K562 (cell line): ENCODE measurements around the gene CDH20. TPM values are rescaled to one million over a fixed set of nuclear protein-coding genes. Genes with fewer than 3 reads are reported as not detected.

Experiments used
- ATAC-seq: fragments of 200-7000 bp; cut with Tn5 transposase; 3 replicates; pipeline ENCODE4 v1.9.1; 2020; ENCODE audit warnings: moderate library complexity
- BruUV-seq: library from RNA; stranded (reverse); fragments of 400-500 nt; replicated peaks from 2 replicates; lab custom pipeline; 2021; lab: Mats Ljungman, UMichigan
- CTCF ChIA-PET: fragments of 300-600 bp; formaldehyde crosslinking; extraction: SDS; loops from one replicate; lab custom pipeline; 2021; ENCODE audit warnings: low intra/inter-chr PET ratio; lab: Yijun Ruan, JAX
- POLR2A ChIA-PET: fragments of 300-600, 350-650 bp; sonication (Branson Sonifier 250); formaldehyde crosslinking; extraction: SDS; loops from one replicate; lab custom pipeline; 2021; ENCODE audit warnings: antibody characterized with exemption, inconsistent platforms; lab: Yijun Ruan, JAX
- DNase-seq, 4 experiments: peaks; one replicate each; pipeline versions ENCODE4 v3.0.0 to v3.0.0-alpha.2; 2011 to 2018; ENCODE audit warnings: low spot score in 3 of 4, mixed read lengths in 3 of 4; ENCODE audit errors: extremely low read depth in 1 of 4
- FAIRE-seq: peaks from 2 replicates; lab custom pipeline; 2011; peaks lifted over from hg19 to GRCh38; lab: Jason Lieb, UNC
- H2AFZ ChIP-seq: 2 replicates; pipeline ENCODE4 v1.6.0; 2011; ENCODE audit warnings: low read depth, low read length, control low read depth, inconsistent platforms
- H3K27ac ChIP-seq: fragments of 200-600 bp; 3 replicates; pipeline ENCODE4 v1.8.0; 2011; ENCODE audit warnings: low read depth, mild to moderate bottlenecking, control low read depth, inconsistent platforms, low read length, moderate library complexity, mixed read lengths; ENCODE audit errors: extremely low read depth
- H3K27me3 ChIP-seq, 2 experiments: fragments of 300-600 bp in 1 of 2; 2 replicates in 1 of 2; 3 replicates in 1 of 2; pipeline versions ENCODE4 v1.6.0 to v1.8.0; 2011; ENCODE audit warnings: inconsistent platforms in 2 of 2, low read length in 2 of 2, mild to moderate bottlenecking in 1 of 2, mixed read lengths in 1 of 2, moderate library complexity in 1 of 2; ENCODE audit not compliant: control insufficient read depth in 2 of 2, insufficient read depth in 2 of 2
- H3K36me3 ChIP-seq: fragments of 300-600 bp; 3 replicates; pipeline ENCODE4 v1.8.0; 2011; ENCODE audit warnings: mild to moderate bottlenecking, low read length, inconsistent platforms; ENCODE audit not compliant: control insufficient read depth, insufficient read depth
- H3K4me1 ChIP-seq, 2 experiments: fragments of 200-600 bp in 1 of 2; replicated peaks in 1 of 2; 2 replicates in 1 of 2; 3 replicates in 1 of 2; pipeline versions ENCODE4 v1.5.1 to v1.8.0; 2011; ENCODE audit warnings: inconsistent platforms in 2 of 2, low read length in 2 of 2, mild to moderate bottlenecking in 1 of 2, mixed read lengths in 1 of 2, moderate library complexity in 1 of 2; ENCODE audit not compliant: control insufficient read depth in 2 of 2, insufficient read depth in 2 of 2
- H3K4me2 ChIP-seq: 2 replicates; pipeline ENCODE4 v1.6.1; 2011; ENCODE audit warnings: low read length, control low read depth, inconsistent platforms, mixed read lengths; ENCODE audit not compliant: insufficient read depth
- H3K4me3 ChIP-seq: fragments of 200-600 bp; sonication (generic), shearing (Covaris generic); 2 replicates; pipeline ENCODE4 v1.5.1; 2016; ENCODE audit warnings: control low read depth, inconsistent platforms
- H3K79me2 ChIP-seq: fragments of 200-600 bp; 3 replicates; pipeline ENCODE4 v1.8.0; 2011; ENCODE audit warnings: low read length, inconsistent platforms; ENCODE audit not compliant: control insufficient read depth, insufficient read depth
- H3K9ac ChIP-seq, 2 experiments: 2 replicates each; pipeline versions ENCODE4 v1.6.0 to v1.6.1; 2011; ENCODE audit warnings: low read depth in 2 of 2, low read length in 2 of 2, control low read depth in 1 of 2, inconsistent platforms in 1 of 2, mild to moderate bottlenecking in 1 of 2, mixed read lengths in 1 of 2; ENCODE audit not compliant: insufficient read depth in 1 of 2
- H3K9me1 ChIP-seq: one replicate; pipeline ENCODE4 v1.6.0; 2011; ENCODE audit warnings: inconsistent platforms, mild to moderate bottlenecking, low read length, moderate library complexity; ENCODE audit not compliant: control insufficient read depth, insufficient read depth
- H3K9me3 ChIP-seq: replicated peaks from 2 replicates; pipeline ENCODE4 v1.5.1; 2011; ENCODE audit warnings: low read depth, low read length, inconsistent platforms; ENCODE audit not compliant: control insufficient read depth, insufficient read depth
- H4K20me1 ChIP-seq: replicated peaks from 2 replicates; pipeline ENCODE4 v1.6.1; 2011; ENCODE audit warnings: low read length, inconsistent platforms, mixed read lengths; ENCODE audit not compliant: control insufficient read depth, insufficient read depth
- WGBS: fragments of 100-300 bp; shearing (Covaris generic); methylation state at CpG from one replicate; pipeline ENCODE4 v1.1.6; 2016; ENCODE audit warnings: low coverage, mixed read lengths; ENCODE audit not compliant: insufficient coverage; ENCODE audit errors: missing lambda C conversion rate; 5-methylcytosine and 5-hydroxymethylcytosine counted together
- in situ Hi-C: fragments of 300-500 bp; cut with MboI; formaldehyde crosslinking; loops from 4 replicates; pipeline ENCODE4 v1.15.0; 2018; ENCODE audit warnings: inconsistent platforms, mixed read lengths
- intact Hi-C: fragments of 100-400 bp; cut with micrococcal nuclease; formaldehyde crosslinking; loops from 2 replicates; pipeline ENCODE4 v1.14.2; 2022
- polyA plus RNA-seq, 8 experiments: library from polyadenylated mRNA; depleted of rRNA in 4 of 8; stranded (reverse) in 5 of 8; unstranded in 3 of 8; fragments of >200 nt; fragmentation: Nextera tagmentation in 2 of 8; fragmentation: Illumina TruSeq in 1 of 8; extraction: Ambion mirVana in 2 of 8; extraction: Trizol in 1 of 8; gene quantifications; 2 replicates each; pipeline versions ENCODE4 v1.2.1 to v1.2.3, GENCODE V29; 2011 to 2014; ENCODE audit warnings: inconsistent platforms in 1 of 8, missing spikeins in 1 of 8
- total RNA-seq, 7 experiments: library from RNA; depleted of rRNA in 6 of 7; stranded (reverse); fragments of >200 nt in 6 of 7; fragmentation: Illumina TruSeq in 2 of 7; extraction: Trizol in 2 of 7; gene quantifications; 2 replicates each; pipeline versions ENCODE4 v1.2.1 to v1.2.3, GENCODE V29; 2011 to 2021; ENCODE audit warnings: low replicate concordance in 1 of 7
- TF ChIP-seq, protein P1 (sequence below): sonication (generic); formaldehyde crosslinking; IDR thresholded peaks from 2 replicates; pipeline ENCODE4 v1.8.0; 2023; ENCODE audit warnings: missing genetic modification reagents, mild to moderate bottlenecking, borderline replicate concordance

The CDH20 gene
- total and polyA plus RNA-seq, 9 of the 15 experiments (the other 6 are each of a cell fraction or from before 2014, with no cell fraction given), result not detected

DNA sequence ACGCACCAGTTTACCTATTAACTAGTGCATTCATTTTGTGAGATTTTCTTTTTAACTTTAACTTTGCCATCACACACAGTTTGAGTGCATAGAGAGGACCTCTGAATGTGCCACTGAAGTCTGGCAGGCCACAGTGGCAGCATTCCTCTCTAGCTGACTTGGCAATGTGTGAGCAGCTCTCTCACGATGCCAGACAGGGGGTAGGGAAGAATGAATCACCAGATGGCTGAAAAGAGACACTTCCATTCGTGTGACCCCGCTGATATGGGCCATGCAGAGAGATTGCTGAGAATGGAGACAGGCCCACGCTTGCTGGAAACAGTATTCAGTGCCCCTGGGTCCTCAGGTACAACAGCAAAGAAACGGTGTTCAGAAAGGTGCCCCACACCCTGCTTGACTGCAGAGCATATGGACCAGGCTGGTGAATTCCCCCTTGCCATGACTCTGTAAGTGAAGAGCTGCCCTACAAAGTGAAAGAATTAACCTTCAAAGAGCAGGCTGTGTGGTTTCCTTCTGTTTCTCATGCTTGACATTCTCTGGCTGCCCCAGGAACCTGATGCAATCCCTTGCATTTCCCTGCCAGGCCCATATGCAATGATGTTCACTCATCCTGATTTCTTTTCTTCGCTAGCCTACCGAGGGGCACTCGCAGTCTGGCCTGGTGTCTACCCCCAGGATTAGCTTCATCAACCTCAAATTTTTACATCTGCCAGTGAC is 236.1 kb downstream of the CDH20 start:
- TF ChIP-seq, protein P1, sequence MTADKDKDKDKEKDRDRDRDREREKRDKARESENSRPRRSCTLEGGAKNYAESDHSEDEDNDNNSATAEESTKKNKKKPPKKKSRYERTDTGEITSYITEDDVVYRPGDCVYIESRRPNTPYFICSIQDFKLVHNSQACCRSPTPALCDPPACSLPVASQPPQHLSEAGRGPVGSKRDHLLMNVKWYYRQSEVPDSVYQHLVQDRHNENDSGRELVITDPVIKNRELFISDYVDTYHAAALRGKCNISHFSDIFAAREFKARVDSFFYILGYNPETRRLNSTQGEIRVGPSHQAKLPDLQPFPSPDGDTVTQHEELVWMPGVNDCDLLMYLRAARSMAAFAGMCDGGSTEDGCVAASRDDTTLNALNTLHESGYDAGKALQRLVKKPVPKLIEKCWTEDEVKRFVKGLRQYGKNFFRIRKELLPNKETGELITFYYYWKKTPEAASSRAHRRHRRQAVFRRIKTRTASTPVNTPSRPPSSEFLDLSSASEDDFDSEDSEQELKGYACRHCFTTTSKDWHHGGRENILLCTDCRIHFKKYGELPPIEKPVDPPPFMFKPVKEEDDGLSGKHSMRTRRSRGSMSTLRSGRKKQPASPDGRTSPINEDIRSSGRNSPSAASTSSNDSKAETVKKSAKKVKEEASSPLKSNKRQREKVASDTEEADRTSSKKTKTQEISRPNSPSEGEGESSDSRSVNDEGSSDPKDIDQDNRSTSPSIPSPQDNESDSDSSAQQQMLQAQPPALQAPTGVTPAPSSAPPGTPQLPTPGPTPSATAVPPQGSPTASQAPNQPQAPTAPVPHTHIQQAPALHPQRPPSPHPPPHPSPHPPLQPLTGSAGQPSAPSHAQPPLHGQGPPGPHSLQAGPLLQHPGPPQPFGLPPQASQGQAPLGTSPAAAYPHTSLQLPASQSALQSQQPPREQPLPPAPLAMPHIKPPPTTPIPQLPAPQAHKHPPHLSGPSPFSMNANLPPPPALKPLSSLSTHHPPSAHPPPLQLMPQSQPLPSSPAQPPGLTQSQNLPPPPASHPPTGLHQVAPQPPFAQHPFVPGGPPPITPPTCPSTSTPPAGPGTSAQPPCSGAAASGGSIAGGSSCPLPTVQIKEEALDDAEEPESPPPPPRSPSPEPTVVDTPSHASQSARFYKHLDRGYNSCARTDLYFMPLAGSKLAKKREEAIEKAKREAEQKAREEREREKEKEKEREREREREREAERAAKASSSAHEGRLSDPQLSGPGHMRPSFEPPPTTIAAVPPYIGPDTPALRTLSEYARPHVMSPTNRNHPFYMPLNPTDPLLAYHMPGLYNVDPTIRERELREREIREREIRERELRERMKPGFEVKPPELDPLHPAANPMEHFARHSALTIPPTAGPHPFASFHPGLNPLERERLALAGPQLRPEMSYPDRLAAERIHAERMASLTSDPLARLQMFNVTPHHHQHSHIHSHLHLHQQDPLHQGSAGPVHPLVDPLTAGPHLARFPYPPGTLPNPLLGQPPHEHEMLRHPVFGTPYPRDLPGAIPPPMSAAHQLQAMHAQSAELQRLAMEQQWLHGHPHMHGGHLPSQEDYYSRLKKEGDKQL, result no peak
- TF ChIP-seq, all 486 proteins: peak for 0

More for the DNA sequence above, 236.1 kb downstream of the CDH20 start:
- POLR2A ChIA-PET, result no interaction called here
- CTCF ChIA-PET, result no interaction called here
- 0% methylated on average over 9 of the region's 9 CpGs for WGBS
- H3K9ac ChIP-seq, result no peak overlapping the region
- no peaks in the 10 kb centered on the region for H4K20me1 ChIP-seq
- DNase-seq (no peak), ATAC-seq (no peak), FAIRE-seq (no peak)
- no peak overlapping the region for H2AFZ ChIP-seq
- H3K27me3 ChIP-seq, result no peaks in the 10 kb centered on the region
- no peaks in the 10 kb centered on the region for H3K9me3 ChIP-seq
- in situ Hi-C loops, result no loop called here
- no peaks in the 10 kb centered on the region for H3K36me3 ChIP-seq
- H3K4me1 ChIP-seq, result no peaks in the 10 kb centered on the region
- intact Hi-C loops, result no loop called here
- H3K9me1 ChIP-seq, result no peaks in the 10 kb centered on the region
- H3K27ac ChIP-seq, result no peak overlapping the region
- no peaks in the 10 kb centered on the region for H3K79me2 ChIP-seq
- no peak overlapping the region for H3K4me2 ChIP-seq
- no peak overlapping the region for H3K4me3 ChIP-seq
- BruUV-seq, result no TSS peak
